K562 (cell line): Measurements from ENCODE around the gene WSCD2. TPM values are rescaled to one million over a fixed set of nuclear protein-coding genes. Genes with fewer than 3 reads are reported as not detected.
A peak's percentile ranks its signal among the peaks of the same experiment; 100 is the strongest.

ENCODE experiments used
- CREB3L1 ChIP-seq: fragments of 450-650 bp; IDR thresholded peaks from 2 replicates; pipeline ENCODE4 v1.6.1; 2014; ENCODE audit warnings: low read depth, mild to moderate bottlenecking, moderate library complexity, borderline replicate concordance
- ESRRA ChIP-seq: fragments of 450-650 bp; IDR thresholded peaks from 2 replicates; pipeline ENCODE4 v1.6.1; 2014; ENCODE audit warnings: low read depth, mild to moderate bottlenecking, moderate library complexity, borderline replicate concordance
- HLTF ChIP-seq: fragments of 450-650 bp; IDR thresholded peaks from 2 replicates; pipeline ENCODE4 v1.6.1; 2016
- ZNF592 ChIP-seq: fragments of 450-650 bp; IDR thresholded peaks from 2 replicates; pipeline ENCODE4 v1.6.1; 2017; ENCODE audit warnings: antibody characterized with exemption, mild to moderate bottlenecking
- ZNF75A ChIP-seq: fragments of 450-650 bp; formaldehyde crosslinking; IDR thresholded peaks from 2 replicates; pipeline ENCODE4 v1.4.0; 2020; ENCODE audit warnings: mild to moderate bottlenecking
- polyA plus RNA-seq, 8 experiments: library from polyadenylated mRNA; depleted of rRNA in 4 of 8; stranded (reverse) in 5 of 8; unstranded in 3 of 8; fragments of >200 nt; fragmentation: Nextera tagmentation in 2 of 8; fragmentation: Illumina TruSeq in 1 of 8; extraction: Ambion mirVana in 2 of 8; extraction: Trizol in 1 of 8; gene quantifications; 2 replicates each; pipeline versions ENCODE4 v1.2.1 to v1.2.3, GENCODE V29; 2011 to 2014; ENCODE audit warnings: inconsistent platforms in 1 of 8, missing spikeins in 1 of 8
- total RNA-seq, 7 experiments: library from RNA; depleted of rRNA in 6 of 7; stranded (reverse); fragments of >200 nt in 6 of 7; fragmentation: Illumina TruSeq in 2 of 7; extraction: Trizol in 2 of 7; gene quantifications; 2 replicates each; pipeline versions ENCODE4 v1.2.1 to v1.2.3, GENCODE V29; 2011 to 2021; ENCODE audit warnings: low replicate concordance in 1 of 7

Gene WSCD2
- total and polyA plus RNA-seq, 9 of the 15 experiments (the other 6 are each of a cell fraction or from before 2014, with no cell fraction given): 0.72 to 14.1 (median 4.0) TPM

- peak; percentile 86 for TF ChIP-seq ZNF592
- 0 out of 2 replicates have a peak, but pooled peaks have one; percentile 21 for TF ChIP-seq CREB3L1
- TF ChIP-seq ESRRA: 0 out of 2 replicates have a peak, but pooled peaks have one; percentile 34
- peak; percentile 83; the same call in 1 of the 2 replicates for TF ChIP-seq HLTF
- TF ChIP-seq ZNF75A (CRISPR knock-in tag): 0 out of 2 replicates have a peak, but pooled peaks have one; percentile 18
- TF ChIP-seq, all 486 proteins: peak for 111
These were observed 9.7 kb upstream of the WSCD2 start (continued) for GRCh38 chr12:108119126-108119973.
